K562 (cell line): ENCODE measurements around the gene SERPINB3. TPM values are rescaled to one million over a fixed set of nuclear protein-coding genes. Genes with fewer than 3 reads are reported as not detected.

ENCODE experiments used
- ATAC-seq: fragments of 200-7000 bp; cut with Tn5 transposase; 3 replicates; pipeline ENCODE4 v1.9.1; 2020; ENCODE audit warnings: moderate library complexity
- BruUV-seq: library from RNA; stranded (reverse); fragments of 400-500 nt; replicated peaks from 2 replicates; lab custom pipeline; 2021; lab: Mats Ljungman, UMichigan
- CTCF ChIA-PET: fragments of 300-600 bp; formaldehyde crosslinking; extraction: SDS; loops from one replicate; lab custom pipeline; 2021; ENCODE audit warnings: low intra/inter-chr PET ratio; lab: Yijun Ruan, JAX
- POLR2A ChIA-PET: fragments of 300-600, 350-650 bp; sonication (Branson Sonifier 250); formaldehyde crosslinking; extraction: SDS; loops from one replicate; lab custom pipeline; 2021; ENCODE audit warnings: antibody characterized with exemption, inconsistent platforms; lab: Yijun Ruan, JAX
- DNase-seq, 4 experiments: peaks; one replicate each; pipeline versions ENCODE4 v3.0.0 to v3.0.0-alpha.2; 2011 to 2018; ENCODE audit warnings: low spot score in 3 of 4, mixed read lengths in 3 of 4; ENCODE audit errors: extremely low read depth in 1 of 4
- FAIRE-seq: peaks from 2 replicates; lab custom pipeline; 2011; peaks lifted over from hg19 to GRCh38; lab: Jason Lieb, UNC
- H2AFZ ChIP-seq: 2 replicates; pipeline ENCODE4 v1.6.0; 2011; ENCODE audit warnings: low read depth, low read length, control low read depth, inconsistent platforms
- H3K27ac ChIP-seq: fragments of 200-600 bp; 3 replicates; pipeline ENCODE4 v1.8.0; 2011; ENCODE audit warnings: low read depth, mild to moderate bottlenecking, control low read depth, inconsistent platforms, low read length, moderate library complexity, mixed read lengths; ENCODE audit errors: extremely low read depth
- H3K27me3 ChIP-seq, 2 experiments: fragments of 300-600 bp in 1 of 2; 2 replicates in 1 of 2; 3 replicates in 1 of 2; pipeline versions ENCODE4 v1.6.0 to v1.8.0; 2011; ENCODE audit warnings: inconsistent platforms in 2 of 2, low read length in 2 of 2, mild to moderate bottlenecking in 1 of 2, mixed read lengths in 1 of 2, moderate library complexity in 1 of 2; ENCODE audit not compliant: control insufficient read depth in 2 of 2, insufficient read depth in 2 of 2
- H3K36me3 ChIP-seq: fragments of 300-600 bp; 3 replicates; pipeline ENCODE4 v1.8.0; 2011; ENCODE audit warnings: mild to moderate bottlenecking, low read length, inconsistent platforms; ENCODE audit not compliant: control insufficient read depth, insufficient read depth
- H3K4me1 ChIP-seq, 2 experiments: fragments of 200-600 bp in 1 of 2; replicated peaks in 1 of 2; 2 replicates in 1 of 2; 3 replicates in 1 of 2; pipeline versions ENCODE4 v1.5.1 to v1.8.0; 2011; ENCODE audit warnings: inconsistent platforms in 2 of 2, low read length in 2 of 2, mild to moderate bottlenecking in 1 of 2, mixed read lengths in 1 of 2, moderate library complexity in 1 of 2; ENCODE audit not compliant: control insufficient read depth in 2 of 2, insufficient read depth in 2 of 2
- H3K4me2 ChIP-seq: 2 replicates; pipeline ENCODE4 v1.6.1; 2011; ENCODE audit warnings: low read length, control low read depth, inconsistent platforms, mixed read lengths; ENCODE audit not compliant: insufficient read depth
- H3K4me3 ChIP-seq: fragments of 200-600 bp; sonication (generic), shearing (Covaris generic); 2 replicates; pipeline ENCODE4 v1.5.1; 2016; ENCODE audit warnings: control low read depth, inconsistent platforms
- H3K79me2 ChIP-seq: fragments of 200-600 bp; 3 replicates; pipeline ENCODE4 v1.8.0; 2011; ENCODE audit warnings: low read length, inconsistent platforms; ENCODE audit not compliant: control insufficient read depth, insufficient read depth
- H3K9ac ChIP-seq, 2 experiments: 2 replicates each; pipeline versions ENCODE4 v1.6.0 to v1.6.1; 2011; ENCODE audit warnings: low read depth in 2 of 2, low read length in 2 of 2, control low read depth in 1 of 2, inconsistent platforms in 1 of 2, mild to moderate bottlenecking in 1 of 2, mixed read lengths in 1 of 2; ENCODE audit not compliant: insufficient read depth in 1 of 2
- H3K9me1 ChIP-seq: one replicate; pipeline ENCODE4 v1.6.0; 2011; ENCODE audit warnings: inconsistent platforms, mild to moderate bottlenecking, low read length, moderate library complexity; ENCODE audit not compliant: control insufficient read depth, insufficient read depth
- H3K9me3 ChIP-seq: replicated peaks from 2 replicates; pipeline ENCODE4 v1.5.1; 2011; ENCODE audit warnings: low read depth, low read length, inconsistent platforms; ENCODE audit not compliant: control insufficient read depth, insufficient read depth
- H4K20me1 ChIP-seq: replicated peaks from 2 replicates; pipeline ENCODE4 v1.6.1; 2011; ENCODE audit warnings: low read length, inconsistent platforms, mixed read lengths; ENCODE audit not compliant: control insufficient read depth, insufficient read depth
- AFF1 ChIP-seq, 2 experiments: fragments of 450-650 bp; IDR thresholded peaks; 2 replicates each; pipeline ENCODE4 v1.6.1; 2018; ENCODE audit warnings: mild to moderate bottlenecking in 2 of 2, low read depth in 1 of 2; ENCODE audit not compliant: partially characterized antibody in 2 of 2
- CEBPB ChIP-seq: fragments of 450-650 bp; IDR thresholded peaks from 2 replicates; pipeline ENCODE4 v1.6.1; 2016; ENCODE audit warnings: missing genetic modification characterization, missing compliant biosample characterization
- GTF2F1 ChIP-seq: IDR thresholded peaks from 2 replicates; pipeline ENCODE4 v1.6.1; 2011; ENCODE audit warnings: low read depth, low read length, improper control_type of control experiment
- HMG20A ChIP-seq: fragments of 450-650 bp; formaldehyde crosslinking; conservative IDR thresholded peaks from 2 replicates; pipeline ENCODE4 v1.4.0; 2020; ENCODE audit warnings: mild to moderate bottlenecking, mixed read lengths
- KAT8 ChIP-seq: fragments of 450-650 bp; IDR thresholded peaks from 2 replicates; pipeline ENCODE4 v1.6.1; 2016; ENCODE audit warnings: low read depth, mild to moderate bottlenecking
- NBN ChIP-seq: fragments of 450-650 bp; IDR thresholded peaks from 2 replicates; pipeline ENCODE4 v1.6.1; 2016; ENCODE audit warnings: low read depth, mild to moderate bottlenecking
- TCF15 ChIP-seq: fragments of 250-450 bp; sonication (Bioruptor Pico); IDR thresholded peaks from 2 replicates; pipeline ENCODE4 v1.8.0; 2022; ENCODE audit warnings: moderate library complexity, mild to moderate bottlenecking, inconsistent platforms
- THRA ChIP-seq: fragments of 450-650 bp; IDR thresholded peaks from 2 replicates; pipeline ENCODE4 v1.6.1; 2017; ENCODE audit warnings: mild to moderate bottlenecking, moderate library complexity
- ZFP36 ChIP-seq: fragments of 150-350 bp; IDR thresholded peaks from 2 replicates; pipeline ENCODE4 v1.6.1; 2018; ENCODE audit warnings: low read length, low read depth; ENCODE audit not compliant: partially characterized antibody
- ZNF165 ChIP-seq: fragments of 250-450 bp; sonication (Bioruptor Pico); IDR thresholded peaks from 2 replicates; pipeline ENCODE4 v1.4.0; 2020; ENCODE audit warnings: borderline replicate concordance
- WGBS: fragments of 100-300 bp; shearing (Covaris generic); methylation state at CpG from one replicate; pipeline ENCODE4 v1.1.6; 2016; ENCODE audit warnings: low coverage, mixed read lengths; ENCODE audit not compliant: insufficient coverage; ENCODE audit errors: missing lambda C conversion rate; 5-methylcytosine and 5-hydroxymethylcytosine counted together
- in situ Hi-C: fragments of 300-500 bp; cut with MboI; formaldehyde crosslinking; loops from 4 replicates; pipeline ENCODE4 v1.15.0; 2018; ENCODE audit warnings: inconsistent platforms, mixed read lengths
- intact Hi-C: fragments of 100-400 bp; cut with micrococcal nuclease; formaldehyde crosslinking; loops from 2 replicates; pipeline ENCODE4 v1.14.2; 2022
- polyA plus RNA-seq, 8 experiments: library from polyadenylated mRNA; depleted of rRNA in 4 of 8; stranded (reverse) in 5 of 8; unstranded in 3 of 8; fragments of >200 nt; fragmentation: Nextera tagmentation in 2 of 8; fragmentation: Illumina TruSeq in 1 of 8; extraction: Ambion mirVana in 2 of 8; extraction: Trizol in 1 of 8; gene quantifications; 2 replicates each; pipeline versions ENCODE4 v1.2.1 to v1.2.3, GENCODE V29; 2011 to 2014; ENCODE audit warnings: inconsistent platforms in 1 of 8, missing spikeins in 1 of 8
- total RNA-seq, 7 experiments: library from RNA; depleted of rRNA in 6 of 7; stranded (reverse); fragments of >200 nt in 6 of 7; fragmentation: Illumina TruSeq in 2 of 7; extraction: Trizol in 2 of 7; gene quantifications; 2 replicates each; pipeline versions ENCODE4 v1.2.1 to v1.2.3, GENCODE V29; 2011 to 2021; ENCODE audit warnings: low replicate concordance in 1 of 7

Gene SERPINB3
- total and polyA plus RNA-seq, 9 of the 15 experiments (the other 6 are each of a cell fraction or from before 2014, with no cell fraction given), result not detected

- H4K20me1 ChIP-seq, result no peaks in the 10 kb centered on the region
- no peak overlapping the region for H3K4me2 ChIP-seq
- in situ Hi-C loops (no loop called here), intact Hi-C loops (no loop called here)
- WGBS, result 6% methylated on average over 3 of the region's 4 CpGs
- H2AFZ ChIP-seq, result no peak overlapping the region
- no peaks in the 10 kb centered on the region for H3K9me1 ChIP-seq
- H3K27me3 ChIP-seq, result no peaks in the 10 kb centered on the region
- no peak for DNase-seq
- H3K9ac ChIP-seq, result no peak overlapping the region
- H3K4me1 ChIP-seq, result no peaks in the 10 kb centered on the region
- no peak for ATAC-seq
- ChIA-PET CTCF (no interaction called here), POLR2A (interaction anchor here (0.6 kb wide), 1 partner anchor 358 kb away, joined by 3 read pairs; no protein-coding TSS in a partner anchor)
- no peaks in the 10 kb centered on the region for H3K79me2 ChIP-seq
- no peak for FAIRE-seq
- no peak overlapping the region for H3K4me3 ChIP-seq
- no peaks in the 10 kb centered on the region for H3K36me3 ChIP-seq
- no TSS peak for BruUV-seq
- no peak for TF ChIP-seq KAT8
- no peak for TF ChIP-seq THRA
- TF ChIP-seq NBN, result no peak
- no peak for TF ChIP-seq CEBPB (tag)
- TF ChIP-seq GTF2F1, result no peak
- TF ChIP-seq ZNF165, result no peak
- no peak for TF ChIP-seq ZFP36
- TF ChIP-seq AFF1 (IDR thresholded peaks at IDR 0.05; ENCODE audit: low read depth in 1 of 2, partially characterized antibody in 2 of 2), result no peak
- no peak for TF ChIP-seq TCF15 (CRISPR knock-in tag)
- TF ChIP-seq HMG20A (CRISPR knock-in tag), result no peak
- no peaks in the 10 kb centered on the region for H3K9me3 ChIP-seq
- no peak overlapping the region for H3K27ac ChIP-seq
Observed at GRCh38 chr18:63613420-63613819, 48.3 kb downstream of the SERPINB3 start.
